Measurements from ENCODE around the gene FOXR2.

- TF ChIP-seq CTCF (IDR thresholded peaks at IDR 0.05) (no peak), POLR2A (IDR thresholded peaks at IDR 0.05) (no peak)
Observed at GRCh38 chrX:55638933-55639332, 15.7 kb downstream of the FOXR2 start.

Data from thyroid gland (tissue), 4 donors.